GM12891 (cell line): ENCODE data around the gene LRRC8D.
"Not testable (repeated sequence)": the region's sequence is repeated elsewhere in the genome, so short reads cannot be mapped to it uniquely, and the experiment has no call there.

ENCODE experiments used
- DNase-seq: peaks from one replicate; pipeline ENCODE4 v3.0.0; 2011; ENCODE audit warnings: low spot score; ENCODE audit not compliant: insufficient read length
- FAIRE-seq: peaks from 2 replicates; lab custom pipeline; 2011; peaks lifted over from hg19 to GRCh38; lab: Jason Lieb, UNC
- PAX5 ChIP-seq: IDR thresholded peaks from 2 replicates; pipeline ENCODE4 v1.6.1; 2011; ENCODE audit warnings: low read length, moderate library complexity, mild to moderate bottlenecking; ENCODE audit not compliant: insufficient read depth, severe bottlenecking
- POLR2A ChIP-seq: IDR thresholded peaks from 2 replicates; pipeline ENCODE4 v1.6.1; 2011; ENCODE audit warnings: low read depth, low read length, control low read depth
- POLR2AphosphoS5 ChIP-seq: IDR thresholded peaks from 2 replicates; pipeline ENCODE4 v1.6.1; 2011; ENCODE audit warnings: low read depth, low read length, control low read depth
- POU2F2 ChIP-seq: IDR thresholded peaks from 2 replicates; pipeline ENCODE4 v1.6.1; 2011; ENCODE audit warnings: low read depth, mild to moderate bottlenecking, control low read depth, low read length, moderate library complexity
- SPI1 ChIP-seq: IDR thresholded peaks from 2 replicates; pipeline ENCODE4 v1.6.1; 2011; ENCODE audit warnings: low read depth, low read length, control low read depth
- TAF1 ChIP-seq: IDR thresholded peaks from 2 replicates; pipeline ENCODE4 v1.6.1; 2011; ENCODE audit warnings: low read depth, low read length, control low read depth

The LRRC8D gene

GRCh38 chr1:89918127-89918793 lies 97.4 kb downstream of the LRRC8D start:
- DNase-seq (no peak), FAIRE-seq (no peak)
- TF ChIP-seq POLR2AphosphoS5 (no peak), PAX5 (no peak), POLR2A (no peak), POU2F2 (no peak), TAF1 (no peak), SPI1 (no peak)

GRCh38 chr1:89918794-89919155 lies 97.9 kb downstream of the LRRC8D start:
- FAIRE-seq (no peak), DNase-seq (no peak)
- TF ChIP-seq SPI1 (no peak), PAX5 (no peak), TAF1 (no peak), POLR2A (no peak), POLR2AphosphoS5 (no peak), POU2F2 (no peak)

GRCh38 chr1:89919174-89919573 lies 98.3 kb downstream of the LRRC8D start:
- no peak for DNase-seq
- TF ChIP-seq POLR2A (no peak), TAF1 (no peak), POU2F2 (no peak), PAX5 (no peak), POLR2AphosphoS5 (no peak)
- no peak for FAIRE-seq

GRCh38 chr1:89922911-89923310 lies 102.1 kb downstream of the LRRC8D start:
- no peak for FAIRE-seq
- no peak for DNase-seq
- TF ChIP-seq POLR2AphosphoS5 (no peak), TAF1 (no peak), POLR2A (no peak), SPI1 (no peak), POU2F2 (no peak), PAX5 (no peak)

- no peak for DNase-seq
- no peak for TF ChIP-seq POLR2AphosphoS5
- no peak for TF ChIP-seq TAF1
- TF ChIP-seq PAX5 = no peak
- no peak for TF ChIP-seq POLR2A
- TF ChIP-seq SPI1 = no peak
- TF ChIP-seq POU2F2 = no peak
- FAIRE-seq = no peak
Observed at GRCh38 chr1:89923517-89923916, 102.7 kb downstream of the LRRC8D start.

- FAIRE-seq, DNase-seq: not testable (repeated sequence)
Observed at GRCh38 chr1:89924075-89924474, 103.2 kb downstream of the LRRC8D start.

GRCh38 chr1:89927049-89927448 lies 106.2 kb downstream of the LRRC8D start:
- TF ChIP-seq SPI1 (no peak), POLR2A (no peak), POU2F2 (no peak), PAX5 (no peak), POLR2AphosphoS5 (no peak)
- FAIRE-seq = no peak
- no peak for DNase-seq

GRCh38 chr1:89927478-89927877 lies 106.6 kb downstream of the LRRC8D start:
- no peak for DNase-seq
- TF ChIP-seq POU2F2 = no peak
- FAIRE-seq = no peak

- FAIRE-seq (no peak), DNase-seq (no peak)
- TF ChIP-seq SPI1 (no peak), PAX5 (no peak), POLR2A (no peak), POU2F2 (no peak), POLR2AphosphoS5 (no peak), TAF1 (no peak)
Observed at GRCh38 chr1:89928506-89928905, 107.7 kb downstream of the LRRC8D start.

GRCh38 chr1:89929467-89930063 lies 108.7 kb downstream of the LRRC8D start:
- TF ChIP-seq SPI1 = no peak
- TF ChIP-seq PAX5 = no peak
- no peak for TF ChIP-seq TAF1
- DNase-seq = no peak
- FAIRE-seq = no peak

GRCh38 chr1:89930579-89930978 lies 109.7 kb downstream of the LRRC8D start:
- DNase-seq = no peak
- no peak for FAIRE-seq
- peak; percentile 51 for TF ChIP-seq SPI1
- no peak for TF ChIP-seq PAX5
